Activated CD4-positive, alpha-beta T cell treated with anti-CD3 and anti-CD28 coated beads, Interleukin-2, amount 10 ng/mL, durations not matched to agents 24 days and 14 days (primary cell): Measurements from ENCODE around the gene OR52K2. TPM values are rescaled to one million over a fixed set of nuclear protein-coding genes. Genes with fewer than 3 reads are reported as not detected.

Experiments
- DNase-seq: peaks from one replicate; pipeline ENCODE4 v3.0.0; 2022
- H3K27ac Mint-ChIP-seq: one replicate; pipeline ENCODE4 v1.8.0; 2022; ENCODE audit warnings: mild to moderate bottlenecking, mixed read lengths
- H3K27me3 Mint-ChIP-seq: one replicate; pipeline ENCODE4 v1.8.0; 2022; ENCODE audit warnings: mixed read lengths
- H3K36me3 Mint-ChIP-seq: one replicate; pipeline ENCODE4 v1.8.0; 2022; ENCODE audit warnings: low read depth, mild to moderate bottlenecking, mixed read lengths
- H3K4me1 Mint-ChIP-seq: one replicate; pipeline ENCODE4 v1.8.0; 2021; ENCODE audit warnings: mixed read lengths
- H3K4me3 Mint-ChIP-seq: one replicate; pipeline ENCODE4 v1.8.0; 2022; ENCODE audit warnings: mild to moderate bottlenecking, moderate library complexity, mixed read lengths
- H3K9me3 Mint-ChIP-seq: one replicate; pipeline ENCODE4 v1.8.0; 2021; ENCODE audit warnings: mixed read lengths
- intact Hi-C: fragments of 100-400 bp; cut with micrococcal nuclease; formaldehyde crosslinking; loops from one replicate; pipeline ENCODE4 v1.15.1; 2023
- total RNA-seq: library from RNA; stranded (reverse); gene quantifications from 2 replicates; pipeline ENCODE4 v1.2.3, GENCODE V29; 2022

Gene OR52K2
- total RNA-seq, 1 donor from 2014 or later: not detected

DNA sequence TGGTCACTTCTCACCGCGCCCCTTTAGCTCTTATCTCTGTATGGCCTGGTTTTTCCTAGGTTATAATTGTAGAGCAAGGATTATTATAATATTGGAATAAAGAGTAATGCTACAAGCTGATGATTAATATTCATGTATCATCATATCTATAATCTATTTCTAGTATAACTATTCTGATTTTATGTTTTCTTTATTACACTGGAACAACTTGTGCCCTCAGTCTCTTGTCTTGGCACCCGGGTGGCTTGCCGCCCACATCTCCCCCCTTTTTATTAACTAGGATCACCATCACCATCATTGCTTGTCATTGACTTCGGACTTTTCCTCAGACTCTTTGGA, 44.4 kb downstream of the OR52K2 start:
- H3K36me3 Mint-ChIP-seq: no peaks in the 10 kb centered on the region
- H3K27ac Mint-ChIP-seq: no peak overlapping the region
- no peak for DNase-seq
- H3K27me3 Mint-ChIP-seq: peaks cover 18% of the 10 kb centered on the region
- intact Hi-C loops: loop anchor here (1.0 kb wide), 2 partner anchors 100 to 306 kb away; partner anchors contain the start of gene TRIM21
- peaks cover 8% of the 10 kb centered on the region for H3K4me1 Mint-ChIP-seq
- no peak overlapping the region for H3K4me3 Mint-ChIP-seq
- H3K9me3 Mint-ChIP-seq: no peaks in the 10 kb centered on the region

DNA sequence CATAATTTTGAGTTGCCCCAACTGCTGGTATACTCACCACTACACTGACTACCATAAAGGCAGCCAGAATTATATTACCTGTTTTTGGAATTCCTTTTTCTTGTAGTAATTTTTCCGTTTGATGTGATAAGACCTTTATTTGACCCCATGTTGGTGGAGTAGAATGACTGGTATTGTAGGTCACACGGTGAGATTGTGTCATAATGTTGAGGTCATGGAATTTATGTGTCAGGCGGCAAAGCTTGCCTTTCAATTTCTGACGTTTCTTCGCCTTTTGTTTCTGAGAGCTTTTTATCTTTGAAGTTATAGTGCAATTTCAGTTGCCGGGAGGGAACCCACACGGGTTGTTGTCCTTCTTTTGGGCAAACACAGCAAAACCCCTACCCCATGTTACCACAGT, 46.4 kb downstream of the OR52K2 start:
- Mint-ChIP-seq H3K9me3 (no peaks in the 10 kb centered on the region), H3K27me3 (peaks cover 19% of the 10 kb centered on the region), H3K4me1 (peaks cover 8% of the 10 kb centered on the region), H3K27ac (no peak overlapping the region), H3K4me3 (no peak overlapping the region), H3K36me3 (no peaks in the 10 kb centered on the region)
- intact Hi-C loops: no loop called here
- DNase-seq: no peak

DNA sequence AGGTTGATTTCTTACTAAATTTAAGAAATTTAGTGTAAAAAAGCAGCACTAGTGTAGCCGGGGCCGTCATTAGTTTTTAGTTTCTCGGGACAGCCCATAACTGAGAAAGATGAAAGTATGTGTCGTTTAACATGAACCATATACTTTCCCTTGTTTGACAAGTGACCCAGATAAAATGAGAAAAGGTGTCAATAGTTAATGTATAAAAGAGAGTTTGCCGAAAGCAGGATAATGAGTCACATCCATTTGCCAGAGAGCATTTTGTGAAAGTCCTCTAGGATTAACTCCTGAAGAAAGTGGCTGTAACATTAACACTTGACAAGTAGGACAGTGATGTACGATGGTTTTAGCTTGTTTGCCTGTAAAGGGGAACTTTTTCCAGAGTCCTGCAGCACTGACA, 46.9 kb downstream of the OR52K2 start:
- Mint-ChIP-seq H3K27me3 (peaks cover 21% of the 10 kb centered on the region), H3K9me3 (no peaks in the 10 kb centered on the region), H3K4me3 (no peak overlapping the region), H3K27ac (no peak overlapping the region), H3K4me1 (peaks cover 8% of the 10 kb centered on the region), H3K36me3 (no peaks in the 10 kb centered on the region)
- intact Hi-C loops: no loop called here
- no peak for DNase-seq

DNA sequence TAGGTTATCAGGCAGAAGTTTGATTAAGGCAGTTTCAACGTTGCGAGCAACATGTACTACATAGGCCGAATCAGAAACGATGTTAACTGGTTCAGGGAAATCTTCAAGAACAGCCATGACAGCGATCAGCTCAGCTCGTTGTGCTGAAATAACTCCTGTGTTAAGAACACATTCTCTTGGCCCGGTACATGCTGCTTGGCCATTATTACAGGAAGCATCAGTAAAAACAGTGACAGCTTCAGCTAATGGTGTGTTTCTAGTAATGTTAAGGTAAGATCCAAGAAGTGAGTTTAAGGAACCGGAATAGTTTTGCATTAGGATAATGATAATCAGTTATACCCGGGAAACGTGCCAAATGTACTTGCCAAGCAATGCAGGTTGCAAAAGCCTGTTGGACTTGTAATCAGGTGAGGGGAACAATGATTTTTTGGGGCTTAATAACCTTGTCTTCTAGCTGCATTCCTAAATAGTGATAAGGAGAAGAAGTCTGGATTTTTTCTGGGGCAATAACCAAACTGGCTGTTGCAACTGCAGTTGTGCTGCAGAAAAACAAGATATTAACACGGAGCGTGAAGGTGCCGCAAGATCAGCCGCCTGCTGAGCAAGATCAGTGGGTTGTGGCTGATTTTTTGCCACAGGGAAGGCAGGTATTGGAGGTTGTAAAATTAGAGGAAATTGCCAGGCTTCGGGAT, 47.6 kb downstream of the OR52K2 start:
- H3K4me3 Mint-ChIP-seq: no peak overlapping the region
- H3K9me3 Mint-ChIP-seq: no peaks in the 10 kb centered on the region
- H3K4me1 Mint-ChIP-seq: peaks cover 8% of the 10 kb centered on the region
- no peak for DNase-seq
- intact Hi-C loops: no loop called here
- H3K27me3 Mint-ChIP-seq: peaks cover 21% of the 10 kb centered on the region
- H3K36me3 Mint-ChIP-seq: no peaks in the 10 kb centered on the region
- H3K27ac Mint-ChIP-seq: no peak overlapping the region

Other genes starting within 250 kb of the OR52K2 start
- gene OR52B4, start 80.9 kb upstream of the OR52K2 start, total RNA-seq: not detected in 2 replicates
- gene TRIM21, start 55.6 kb upstream of the OR52K2 start, total RNA-seq: 27.4 and 32.7 TPM in 2 replicates
- not detected in 2 replicates for gene OR52K1, start 33.4 kb downstream of the OR52K2 start, total RNA-seq
- gene OR52M1, start 95.9 kb downstream of the OR52K2 start, total RNA-seq: not detected in 2 replicates
- gene OR52I2, start 132.4 kb downstream of the OR52K2 start, total RNA-seq: not detected in 2 replicates
- gene OR52I1, start 144.7 kb downstream of the OR52K2 start, total RNA-seq: not detected in 2 replicates
- 8.7 and 11.3 TPM in 2 replicates for gene TRIM68, start 158.9 kb downstream of the OR52K2 start, total RNA-seq
- not detected in 2 replicates for gene OR51D1, start 188.2 kb downstream of the OR52K2 start, total RNA-seq
- not detected in 2 replicates for gene OR51E1, start 194.7 kb downstream of the OR52K2 start, total RNA-seq
- not detected in 2 replicates for gene OR51E2, start 248.6 kb downstream of the OR52K2 start, total RNA-seq